ENCODE data around the gene RHOG. TPM values are rescaled to one million over a fixed set of nuclear protein-coding genes. Genes with fewer than 3 reads are reported as not detected.

The RHOG gene
- total and polyA plus RNA-seq, 4 experiments from 2014 or later, result 99.4 to 228 (median 114) TPM

- Mint-ChIP-seq H3K9me3 (peaks cover 0 to 4% (median 0%) of the 10 kb centered on the region in 8 donors), H3K27me3 (peaks cover 0 to 3% of the 10 kb centered on the region in 2 donors), H3K4me3 (peak overlapping the region; percentile 89 to 95 (median 93)), H3K27ac (peak overlapping the region; percentile 91 to 99 (median 98)), H3K4me1 (peaks cover 58 to 93% (median 71%) of the 10 kb centered on the region in 4 donors), H3K36me3 (peaks cover 22 to 64% of the 10 kb centered on the region in 2 donors)
- DNase-seq, result peak; percentile 43 to 77 (median 52)
- Histone ChIP-seq H3K27ac (ENCODE audit: low read depth, low read length) (peak overlapping the region; percentile 95), H3K9me3 (ENCODE audit: control insufficient read depth in 1 of 2, low read length in 2 of 2) (no peaks in the 10 kb centered on the region), H3K4me1 (ENCODE audit: insufficient read depth, low read length) (peaks cover 78% of the 10 kb centered on the region), H3K36me3 (ENCODE audit: insufficient read depth, low read length) (no peaks in the 10 kb centered on the region), H3K4me3 (ENCODE audit: low read length in 2 of 2) (peak overlapping the region; percentile 75 to 97), H3K27me3 (ENCODE audit: insufficient read depth, low read length) (no peaks in the 10 kb centered on the region)
- ChIA-PET POLR2A (ENCODE audit: partially characterized antibody) (interaction anchor here (1.2 to 14.8 kb wide), 6 partner anchors 15 to 235 kb away, joined by 8 to 659 read pairs (median 100); partner anchors contain the start of genes NUP98, PGAP2 and STIM1), CTCF (ENCODE audit: partially characterized antibody) (interaction anchor here (1.0 to 25.8 kb wide), 7 partner anchors 6 to 228 kb away, joined by 3 to 934 read pairs (median 52); partner anchors contain the start of genes PGAP2 and STIM1)
- intact Hi-C loops (cut with micrococcal nuclease), result no loop called here
Measured at GRCh38 chr11:3836903-3837302, 3.9 kb downstream of the RHOG start.

GRCh38 chr11:3835751-3836150 lies 5.0 kb downstream of the RHOG start:
- ChIA-PET CTCF (ENCODE audit: partially characterized antibody) (interaction anchor here (1.1 to 25.8 kb wide), 5 partner anchors 10 to 230 kb away, joined by 3 to 934 read pairs (median 151); partner anchors contain the start of genes PGAP2 and STIM1), POLR2A (ENCODE audit: partially characterized antibody) (interaction anchor here (1.1 to 14.8 kb wide), 5 partner anchors 14 to 107 kb away, joined by 3 to 659 read pairs (median 109); partner anchors contain the start of genes NUP98, PGAP2 and STIM1)
- H3K9me3 ChIP-seq (ENCODE audit: control insufficient read depth in 1 of 2, low read length in 2 of 2), result no peaks in the 10 kb centered on the region
- Mint-ChIP-seq H3K9me3 (peaks cover 0 to 4% (median 0%) of the 10 kb centered on the region in 8 donors), H3K4me1 (peaks cover 67 to 94% (median 80%) of the 10 kb centered on the region in 4 donors), H3K27me3 (peaks cover 0 to 3% of the 10 kb centered on the region in 2 donors), H3K36me3 (peaks cover 33 to 70% of the 10 kb centered on the region in 2 donors), H3K27ac (peak overlapping the region; percentile 85 to 99 (median 94)), H3K4me3 (peak overlapping the region; percentile 2 to 95 (median 86))
- no peak overlapping the region for H3K4me3 ChIP-seq (ENCODE audit: low read length in 2 of 2)
- H3K27me3 ChIP-seq (ENCODE audit: insufficient read depth, low read length), result no peaks in the 10 kb centered on the region
- intact Hi-C loops (cut with micrococcal nuclease), result no loop called here
- H3K27ac ChIP-seq (ENCODE audit: low read depth, low read length), result peak overlapping the region; percentile 57
- no peak for DNase-seq
- peaks cover 85% of the 10 kb centered on the region for H3K4me1 ChIP-seq (ENCODE audit: insufficient read depth, low read length)
- peaks cover 11% of the 10 kb centered on the region for H3K36me3 ChIP-seq (ENCODE audit: insufficient read depth, low read length)

GRCh38 chr11:3834664-3835461 lies 5.9 kb downstream of the RHOG start:
- Histone ChIP-seq H3K36me3 (ENCODE audit: insufficient read depth, low read length) (peaks cover 19% of the 10 kb centered on the region), H3K27ac (ENCODE audit: low read depth, low read length) (peak overlapping the region; percentile 57), H3K9me3 (ENCODE audit: control insufficient read depth in 1 of 2, low read length in 2 of 2) (no peaks in the 10 kb centered on the region), H3K27me3 (ENCODE audit: insufficient read depth, low read length) (no peaks in the 10 kb centered on the region), H3K4me3 (ENCODE audit: low read length in 2 of 2) (peak overlapping the region; percentile 1 to 3), H3K4me1 (ENCODE audit: insufficient read depth, low read length) (peaks cover 92% of the 10 kb centered on the region)
- intact Hi-C loops (cut with micrococcal nuclease), result no loop called here
- Mint-ChIP-seq H3K27ac (peak overlapping the region; percentile 85 to 99 (median 94)), H3K27me3 (peaks cover 0 to 3% of the 10 kb centered on the region in 2 donors), H3K4me3 (peak overlapping the region; percentile 62 to 95 (median 86)), H3K4me1 (peaks cover 74 to 97% (median 85%) of the 10 kb centered on the region in 4 donors), H3K36me3 (peaks cover 38 to 74% of the 10 kb centered on the region in 2 donors), H3K9me3 (peaks cover 0 to 4% (median 0%) of the 10 kb centered on the region in 8 donors)
- no peak for DNase-seq
- CTCF ChIA-PET (ENCODE audit: partially characterized antibody), result interaction anchor here (3.2 to 25.8 kb wide), 4 partner anchors 10 to 230 kb away, joined by 17 to 934 read pairs (median 332); partner anchors contain the start of genes PGAP2 and STIM1
- POLR2A ChIA-PET (ENCODE audit: partially characterized antibody), result interaction anchor here (1.1 to 14.8 kb wide), 6 partner anchors 13 to 238 kb away, joined by 3 to 659 read pairs (median 100); partner anchors contain the start of genes NUP98, PGAP2 and STIM1

- CTCF ChIA-PET (ENCODE audit: partially characterized antibody), result interaction anchor here (1.2 to 25.8 kb wide), 5 partner anchors 5 to 231 kb away, joined by 3 to 934 read pairs (median 52); partner anchors contain the start of genes RHOG and STIM1
- H3K4me3 ChIP-seq (ENCODE audit: low read length in 2 of 2), result peak overlapping the region; percentile 1 to 3
Measured at GRCh38 chr11:3834349-3834663, 6.5 kb downstream of the RHOG start.

GRCh38 chr11:3833449-3833848 lies 7.3 kb downstream of the RHOG start:
- H3K4me3 Mint-ChIP-seq, result peak overlapping the region in 7 of 8 donors; percentile 31 to 95 (median 82)
- H3K27me3 Mint-ChIP-seq, result no peaks in the 10 kb centered on the region
- CTCF ChIA-PET (ENCODE audit: partially characterized antibody), result interaction anchor here (1.2 to 25.8 kb wide), 5 partner anchors 6 to 232 kb away, joined by 3 to 934 read pairs (median 52); partner anchors contain the start of genes RHOG and STIM1
- Histone ChIP-seq H3K9me3 (ENCODE audit: control insufficient read depth in 1 of 2, low read length in 2 of 2) (no peaks in the 10 kb centered on the region), H3K4me1 (ENCODE audit: insufficient read depth, low read length) (peaks cover 85% of the 10 kb centered on the region), H3K27me3 (ENCODE audit: insufficient read depth, low read length) (no peaks in the 10 kb centered on the region), H3K36me3 (ENCODE audit: insufficient read depth, low read length) (peaks cover 23% of the 10 kb centered on the region), H3K27ac (ENCODE audit: low read depth, low read length) (peak overlapping the region; percentile 51), H3K4me3 (ENCODE audit: low read length in 2 of 2) (peak overlapping the region in 1 of 2 donors; percentile 4)
- DNase-seq, result no peak
- H3K9me3 Mint-ChIP-seq, result peaks cover 0 to 1% (median 0%) of the 10 kb centered on the region in 8 donors
- H3K4me1 Mint-ChIP-seq, result peaks cover 62 to 88% (median 76%) of the 10 kb centered on the region in 4 donors
- peaks cover 36 to 70% of the 10 kb centered on the region in 2 donors for H3K36me3 Mint-ChIP-seq
- H3K27ac Mint-ChIP-seq, result peak overlapping the region; percentile 83 to 99 (median 92)
- POLR2A ChIA-PET (ENCODE audit: partially characterized antibody), result interaction anchor here (0.7 to 14.8 kb wide), 8 partner anchors 7 to 240 kb away, joined by 3 to 659 read pairs (median 78); partner anchors contain the start of genes NUP98, PGAP2, RHOG and STIM1
- intact Hi-C loops (cut with micrococcal nuclease), result no loop called here

More at GRCh38 chr11:3834349-3834663, 6.5 kb downstream of the RHOG start:
- DNase-seq, result no peak
- Mint-ChIP-seq H3K27me3 (peaks cover 0 to under 1% of the 10 kb centered on the region in 2 donors), H3K4me3 (peak overlapping the region; percentile 62 to 95 (median 86)), H3K9me3 (peaks cover 0 to 3% (median 0%) of the 10 kb centered on the region in 8 donors), H3K27ac (peak overlapping the region; percentile 85 to 99 (median 94)), H3K4me1 (peaks cover 69 to 96% (median 83%) of the 10 kb centered on the region in 4 donors), H3K36me3 (peaks cover 38 to 72% of the 10 kb centered on the region in 2 donors)
- Histone ChIP-seq H3K27ac (ENCODE audit: low read depth, low read length) (peak overlapping the region; percentile 57), H3K9me3 (ENCODE audit: control insufficient read depth in 1 of 2, low read length in 2 of 2) (no peaks in the 10 kb centered on the region), H3K36me3 (ENCODE audit: insufficient read depth, low read length) (peaks cover 20% of the 10 kb centered on the region), H3K4me1 (ENCODE audit: insufficient read depth, low read length) (peaks cover 93% of the 10 kb centered on the region), H3K27me3 (ENCODE audit: insufficient read depth, low read length) (no peaks in the 10 kb centered on the region)
- intact Hi-C loops (cut with micrococcal nuclease), result no loop called here
- POLR2A ChIA-PET (ENCODE audit: partially characterized antibody), result interaction anchor here (1.5 to 14.8 kb wide), 5 partner anchors 13 to 239 kb away, joined by 3 to 659 read pairs (median 109); partner anchors contain the start of genes NUP98, PGAP2 and STIM1

- Histone ChIP-seq H3K36me3 (ENCODE audit: insufficient read depth, low read length) (peaks cover 28% of the 10 kb centered on the region), H3K4me3 (ENCODE audit: low read length in 2 of 2) (no peak overlapping the region), H3K27ac (ENCODE audit: low read depth, low read length) (peak overlapping the region; percentile 51), H3K9me3 (ENCODE audit: control insufficient read depth in 1 of 2, low read length in 2 of 2) (no peaks in the 10 kb centered on the region), H3K4me1 (ENCODE audit: insufficient read depth, low read length) (peaks cover 79% of the 10 kb centered on the region), H3K27me3 (ENCODE audit: insufficient read depth, low read length) (no peaks in the 10 kb centered on the region)
- CTCF ChIA-PET (ENCODE audit: partially characterized antibody), result interaction anchor here (1.9 to 25.8 kb wide), 4 partner anchors 7 to 233 kb away, joined by 9 to 934 read pairs (median 283); partner anchors contain the start of genes RHOG and STIM1
- POLR2A ChIA-PET (ENCODE audit: partially characterized antibody), result interaction anchor here (0.7 to 14.8 kb wide), 6 partner anchors 8 to 111 kb away, joined by 3 to 659 read pairs (median 100); partner anchors contain the start of genes NUP98, PGAP2, RHOG and STIM1
- peaks cover 0 to 1% (median 0%) of the 10 kb centered on the region in 8 donors for H3K9me3 Mint-ChIP-seq
- H3K27me3 Mint-ChIP-seq, result no peaks in the 10 kb centered on the region
- H3K36me3 Mint-ChIP-seq, result peaks cover 36 to 70% of the 10 kb centered on the region in 2 donors
- intact Hi-C loops (cut with micrococcal nuclease), result loop anchor here (1.0 kb wide), 1 partner anchor 8 kb away; no protein-coding TSS in a partner anchor
- peak overlapping the region in 7 of 8 donors; percentile 35 to 95 (median 82) for H3K4me3 Mint-ChIP-seq
- peak overlapping the region; percentile 83 to 99 (median 94) for H3K27ac Mint-ChIP-seq
- no peak for DNase-seq
- H3K4me1 Mint-ChIP-seq, result peaks cover 61 to 86% (median 72%) of the 10 kb centered on the region in 4 donors
Measured at GRCh38 chr11:3832816-3833215, 7.9 kb downstream of the RHOG start.
